Stimulated activated CD8-positive, alpha-beta memory T cell treated with anti-CD3 and anti-CD28 coated beads, Interleukin-15, amount 100 ng/mL, for 48 hours (primary cell): ENCODE measurements around the gene KASH5.

Experiments used
- DNase-seq, 2 donors: peaks; one replicate each; pipeline ENCODE4 v3.0.0-alpha.2; 2020; ENCODE audit warnings: low read depth in 2 of 2

The KASH5 gene, protein sequence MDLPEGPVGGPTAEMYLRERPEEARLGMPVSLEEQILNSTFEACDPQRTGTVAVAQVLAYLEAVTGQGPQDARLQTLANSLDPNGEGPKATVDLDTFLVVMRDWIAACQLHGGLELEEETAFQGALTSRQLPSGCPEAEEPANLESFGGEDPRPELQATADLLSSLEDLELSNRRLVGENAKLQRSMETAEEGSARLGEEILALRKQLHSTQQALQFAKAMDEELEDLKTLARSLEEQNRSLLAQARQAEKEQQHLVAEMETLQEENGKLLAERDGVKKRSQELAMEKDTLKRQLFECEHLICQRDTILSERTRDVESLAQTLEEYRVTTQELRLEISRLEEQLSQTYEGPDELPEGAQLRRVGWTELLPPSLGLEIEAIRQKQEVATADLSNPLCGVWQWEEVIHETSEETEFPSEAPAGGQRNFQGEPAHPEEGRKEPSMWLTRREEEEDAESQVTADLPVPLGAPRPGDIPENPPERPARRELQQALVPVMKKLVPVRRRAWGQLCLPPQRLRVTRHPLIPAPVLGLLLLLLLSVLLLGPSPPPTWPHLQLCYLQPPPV

DNA sequence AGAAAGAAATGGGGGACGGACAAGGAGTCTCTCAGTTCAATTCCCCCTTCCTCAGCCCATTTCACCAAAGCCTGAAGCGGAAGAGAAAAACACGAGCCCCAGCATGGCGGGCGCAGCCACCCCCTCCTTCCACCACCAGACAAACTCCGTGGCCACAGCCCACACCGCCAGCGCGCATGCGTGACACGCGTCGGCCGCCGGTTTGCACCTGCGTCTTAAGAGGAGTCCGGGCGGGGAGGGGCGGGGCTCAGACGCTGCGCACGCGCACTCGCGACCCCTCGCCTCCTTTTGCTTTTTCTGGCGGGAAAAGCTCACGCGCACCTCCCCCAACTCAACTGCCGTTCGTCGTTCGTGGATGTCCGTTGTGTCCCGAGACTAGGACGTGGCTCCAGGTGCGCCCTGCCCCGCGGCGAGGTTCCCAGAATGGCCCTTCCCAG lies at the start of gene KASH5:
TSS of gene KASH5 (plus strand) at position 314 of the 437 bp plus-strand sequence. CDS start 2,635 bp downstream, outside the sequence.
- peak; percentile 70 to 90 for DNase-seq

DNA sequence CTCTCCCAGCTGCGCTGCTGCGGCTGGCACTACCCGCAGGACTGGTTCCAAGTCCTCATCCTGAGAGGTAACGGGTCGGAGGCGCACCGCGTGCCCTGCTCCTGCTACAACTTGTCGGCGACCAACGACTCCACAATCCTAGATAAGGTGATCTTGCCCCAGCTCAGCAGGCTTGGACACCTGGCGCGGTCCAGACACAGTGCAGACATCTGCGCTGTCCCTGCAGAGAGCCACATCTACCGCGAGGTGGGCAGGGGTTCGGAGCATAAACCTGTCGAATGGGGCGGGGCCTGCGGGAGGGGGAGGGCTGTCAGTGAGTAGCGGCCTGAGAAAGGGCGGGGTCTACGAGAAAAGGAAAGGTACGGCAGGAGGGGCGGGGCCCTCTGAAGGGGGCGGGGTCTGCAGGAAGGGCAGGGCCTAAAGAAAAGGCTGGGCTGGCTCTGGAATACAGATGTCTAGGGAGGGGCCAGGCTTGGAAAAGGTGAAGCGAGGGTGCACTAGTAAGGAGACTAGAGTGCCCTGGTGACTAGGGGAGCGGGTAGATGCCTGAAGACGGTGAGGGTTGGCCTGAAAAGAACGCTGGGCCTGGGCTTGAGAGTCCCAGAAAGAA lies 49.3 kb upstream of the KASH5 start:
- no peak for DNase-seq

DNA sequence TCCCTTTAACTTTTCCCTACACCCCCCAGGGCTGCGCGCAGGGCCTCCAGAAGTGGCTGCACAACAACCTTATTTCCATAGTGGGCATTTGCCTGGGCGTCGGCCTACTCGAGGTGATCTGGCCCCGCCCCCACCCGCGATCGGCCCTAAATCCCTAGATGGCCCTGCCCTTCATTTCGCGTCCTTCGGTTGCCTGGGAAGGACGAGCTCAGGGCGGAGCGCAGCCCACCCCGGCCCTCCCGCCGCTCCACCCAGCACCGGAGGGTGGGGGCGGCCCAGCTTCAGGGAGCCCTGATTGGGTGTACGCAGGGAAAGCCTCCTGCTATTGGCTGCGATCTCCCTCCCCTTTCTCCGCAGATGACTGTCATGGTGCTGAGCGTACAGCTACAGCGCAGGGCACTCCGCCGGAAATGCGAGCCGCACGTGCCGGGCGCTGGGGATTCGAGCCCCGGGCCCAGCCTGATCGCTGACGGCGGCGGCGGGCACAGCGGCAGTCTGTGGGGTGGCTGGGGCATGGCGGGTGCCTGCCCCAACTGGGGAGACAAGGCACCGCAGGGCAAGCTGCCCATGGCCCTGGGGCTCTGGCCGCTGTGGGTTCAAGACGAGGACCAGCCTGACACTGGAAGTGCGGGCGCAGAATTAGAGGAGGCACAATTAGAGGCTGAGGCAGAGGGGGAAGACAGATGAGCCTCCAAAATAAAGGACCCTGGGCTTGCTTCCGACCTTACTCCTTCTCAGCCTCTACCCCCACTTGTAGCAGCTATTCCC lies 48.6 kb upstream of the KASH5 start:
- no peak for DNase-seq

DNA sequence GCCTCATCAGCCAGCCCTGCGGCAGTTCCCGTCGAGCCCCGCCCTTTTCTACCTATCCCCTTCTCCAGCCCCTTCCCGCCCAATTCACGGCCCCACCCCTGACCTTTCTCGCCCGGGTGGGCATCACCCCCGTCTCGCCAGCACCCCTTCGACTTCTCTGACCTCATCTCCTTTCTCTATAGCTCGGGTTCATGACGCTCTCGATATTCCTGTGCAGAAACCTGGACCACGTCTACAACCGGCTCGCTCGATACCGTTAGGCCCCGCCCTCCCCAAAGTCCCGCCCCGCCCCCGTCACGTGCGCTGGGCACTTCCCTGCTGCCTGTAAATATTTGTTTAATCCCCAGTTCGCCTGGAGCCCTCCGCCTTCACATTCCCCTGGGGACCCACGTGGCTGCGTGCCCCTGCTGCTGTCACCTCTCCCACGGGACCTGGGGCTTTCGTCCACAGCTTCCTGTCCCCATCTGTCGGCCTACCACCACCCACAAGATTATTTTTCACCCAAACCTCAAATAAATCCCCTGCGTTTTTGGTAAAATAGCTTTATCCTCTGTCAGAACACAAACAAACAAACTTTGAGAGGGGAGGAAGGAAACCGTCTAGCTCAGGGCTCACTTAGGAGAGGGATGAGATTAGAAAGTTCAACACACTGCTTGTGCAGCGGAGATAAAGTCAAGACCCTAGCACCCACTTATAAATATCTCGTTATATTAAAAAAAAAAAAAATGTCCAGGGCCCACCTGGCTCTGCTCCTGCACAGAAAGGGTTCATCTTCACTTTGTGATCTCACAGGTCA lies 47.8 kb upstream of the KASH5 start:
- no peak for DNase-seq

DNA sequence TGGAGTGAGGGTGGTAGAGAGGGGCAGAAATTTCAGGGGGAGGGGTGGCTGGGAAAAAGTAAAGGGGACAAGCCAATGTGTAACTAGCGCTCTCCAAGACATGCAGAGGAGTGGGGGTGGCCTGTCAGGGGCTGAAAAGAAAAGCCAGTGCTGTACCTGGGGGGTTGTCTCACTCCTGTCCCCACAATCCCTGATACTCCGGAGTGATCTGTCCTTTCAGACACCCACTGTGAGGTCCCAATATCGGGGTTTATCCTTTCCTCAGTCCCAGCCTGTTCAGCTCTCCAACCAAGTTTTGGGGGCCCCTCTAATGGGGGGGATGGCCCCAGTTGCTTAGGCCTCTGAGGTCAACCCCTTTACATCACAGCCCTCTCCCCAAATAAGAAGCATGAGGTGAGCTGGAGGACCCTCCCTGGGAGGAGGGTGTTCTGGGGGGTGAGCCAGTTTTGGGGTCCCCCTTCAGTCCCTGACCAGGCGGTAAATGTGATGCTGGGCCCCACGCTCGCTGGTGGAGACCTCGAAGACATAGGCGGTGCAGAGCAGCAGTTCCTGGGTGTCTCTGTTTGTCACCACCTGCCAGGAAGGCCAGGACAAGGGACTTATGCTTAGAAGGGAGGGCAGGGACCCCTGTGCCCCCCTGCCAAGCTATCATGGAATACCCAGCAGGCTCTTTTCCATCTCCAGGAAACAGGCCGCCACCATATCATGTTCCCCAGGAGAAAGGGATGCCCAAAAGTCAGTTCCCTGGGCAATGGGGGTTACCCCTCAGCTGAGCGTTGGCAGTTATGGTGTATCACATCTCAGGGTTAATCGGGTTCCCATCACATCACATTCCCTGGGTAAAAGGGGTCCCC lies 47.0 kb upstream of the KASH5 start:
- no peak for DNase-seq

DNA sequence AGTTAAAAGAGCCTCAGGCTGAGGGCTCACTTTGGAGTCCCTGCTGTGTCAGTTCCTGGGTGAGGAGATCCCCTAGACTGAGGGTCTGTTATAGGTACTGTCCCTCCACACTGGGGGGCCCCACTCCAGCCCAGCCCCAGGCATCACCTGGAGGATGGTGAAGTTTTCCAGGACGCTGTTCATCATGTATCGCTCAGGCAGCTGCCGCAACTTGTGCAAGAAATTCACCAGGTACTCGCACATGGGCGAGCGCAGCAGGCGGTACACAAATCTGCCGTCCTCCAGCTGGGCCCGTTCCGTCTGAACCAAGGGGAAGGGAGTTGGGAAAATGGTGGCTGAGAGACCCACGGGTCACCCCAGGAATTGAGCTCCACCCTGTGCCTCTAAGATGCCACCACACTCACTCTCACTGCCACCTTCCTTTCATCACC lies 45.7 kb upstream of the KASH5 start:
- DNase-seq: no peak

DNA sequence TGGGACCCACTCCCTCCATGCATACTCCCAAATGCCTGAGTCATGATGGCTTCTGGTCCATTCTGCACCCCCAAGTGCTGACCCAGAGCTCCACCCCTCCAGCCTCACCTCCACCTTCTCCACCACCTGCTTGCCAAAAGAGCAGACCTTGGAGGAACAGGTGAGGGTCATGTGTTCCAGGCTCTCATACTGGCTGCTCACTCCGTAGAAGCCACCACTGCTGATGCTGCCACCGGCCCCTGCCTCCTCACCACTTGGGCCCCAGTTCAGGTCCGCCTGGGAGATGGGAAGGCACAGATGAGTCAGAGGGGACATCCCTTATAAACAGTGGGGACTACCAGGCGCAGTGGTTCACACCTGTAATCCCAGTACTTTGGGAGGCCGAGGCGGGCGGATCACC lies 44.9 kb upstream of the KASH5 start:
- DNase-seq: no peak

DNA sequence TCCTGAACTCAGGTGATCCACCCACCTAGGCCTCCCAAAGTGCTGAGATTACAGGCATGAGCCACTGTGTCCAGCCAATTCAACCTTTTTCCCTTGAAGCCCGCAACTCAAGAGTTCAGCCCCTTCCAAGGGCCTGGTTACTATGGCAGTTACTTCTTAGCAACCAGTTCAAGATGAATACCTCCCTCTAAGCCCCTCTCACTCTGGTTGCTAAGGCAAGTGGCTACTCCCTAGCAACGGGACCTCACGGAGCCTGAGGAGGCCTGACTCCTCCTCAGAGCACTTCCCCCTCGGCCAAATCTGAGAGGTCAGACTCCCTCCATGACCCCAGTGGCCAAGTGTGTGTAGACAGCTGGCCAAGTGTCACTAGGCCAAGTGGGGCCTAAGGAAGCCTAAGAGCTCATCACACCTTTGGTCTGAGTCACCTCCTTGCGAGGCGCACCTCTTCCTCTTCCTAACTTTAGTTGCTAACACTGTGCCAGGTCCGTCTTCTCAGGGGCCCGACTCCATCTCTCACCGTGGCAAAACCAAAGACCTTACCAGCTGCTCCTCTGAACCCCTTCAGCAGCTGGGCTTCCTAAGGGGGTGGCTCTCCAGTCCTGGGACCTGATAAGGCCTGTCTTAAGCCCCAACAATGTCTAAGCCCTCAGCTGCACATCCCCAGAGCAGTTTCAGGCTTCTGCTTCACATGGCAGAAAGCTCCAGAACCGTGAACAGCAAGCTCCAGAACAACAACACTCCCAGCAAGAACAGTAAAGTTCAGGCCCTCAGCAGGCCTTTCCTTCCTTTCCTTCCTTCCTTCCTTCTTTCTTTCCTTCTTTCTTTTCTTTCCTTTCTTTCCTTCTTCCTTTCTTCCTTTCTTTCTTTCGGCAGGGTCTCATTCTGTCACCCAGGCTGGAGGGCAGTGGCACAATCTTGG lies 43.3 kb upstream of the KASH5 start:
- no peak for DNase-seq

DNA sequence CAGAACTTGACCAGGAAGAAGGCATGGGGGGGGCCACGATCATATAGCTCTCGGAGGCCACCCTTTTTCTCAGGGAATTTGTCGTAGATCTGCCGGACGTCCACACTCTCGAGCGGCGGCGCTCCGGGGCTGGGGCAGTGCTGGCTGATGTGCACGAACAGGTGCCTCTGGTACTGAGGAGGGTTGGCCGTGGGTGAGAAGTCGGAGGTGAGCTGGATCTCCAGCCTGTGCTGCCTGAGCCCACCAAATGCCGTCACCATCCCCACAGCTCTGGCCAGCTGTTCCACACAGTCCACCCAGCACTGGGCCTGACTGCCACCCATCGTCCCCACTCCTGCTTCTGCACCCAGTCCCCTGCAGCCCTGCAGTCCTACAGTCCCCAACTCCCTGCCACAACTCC lies 40.9 kb upstream of the KASH5 start:
- DNase-seq: no peak

DNA sequence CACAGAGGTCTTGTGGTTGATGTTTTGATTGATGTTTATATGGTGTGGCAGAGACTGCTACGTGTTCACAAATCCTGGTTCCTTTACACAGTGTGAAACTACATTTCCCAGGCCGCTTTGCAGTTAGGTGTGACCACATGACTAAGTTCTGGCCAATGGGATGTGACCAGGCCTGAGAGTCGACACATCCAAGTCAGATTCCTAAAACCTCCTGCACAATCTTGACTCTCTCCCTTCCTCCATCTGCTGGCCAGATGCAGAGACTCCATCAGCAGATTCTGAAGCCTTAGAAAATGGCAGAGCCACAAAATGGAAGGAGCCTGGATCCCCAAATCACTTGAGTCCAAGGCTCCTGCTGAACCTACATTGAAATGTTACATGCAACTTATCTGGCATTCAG lies 40.2 kb upstream of the KASH5 start:
- DNase-seq: no peak

DNA sequence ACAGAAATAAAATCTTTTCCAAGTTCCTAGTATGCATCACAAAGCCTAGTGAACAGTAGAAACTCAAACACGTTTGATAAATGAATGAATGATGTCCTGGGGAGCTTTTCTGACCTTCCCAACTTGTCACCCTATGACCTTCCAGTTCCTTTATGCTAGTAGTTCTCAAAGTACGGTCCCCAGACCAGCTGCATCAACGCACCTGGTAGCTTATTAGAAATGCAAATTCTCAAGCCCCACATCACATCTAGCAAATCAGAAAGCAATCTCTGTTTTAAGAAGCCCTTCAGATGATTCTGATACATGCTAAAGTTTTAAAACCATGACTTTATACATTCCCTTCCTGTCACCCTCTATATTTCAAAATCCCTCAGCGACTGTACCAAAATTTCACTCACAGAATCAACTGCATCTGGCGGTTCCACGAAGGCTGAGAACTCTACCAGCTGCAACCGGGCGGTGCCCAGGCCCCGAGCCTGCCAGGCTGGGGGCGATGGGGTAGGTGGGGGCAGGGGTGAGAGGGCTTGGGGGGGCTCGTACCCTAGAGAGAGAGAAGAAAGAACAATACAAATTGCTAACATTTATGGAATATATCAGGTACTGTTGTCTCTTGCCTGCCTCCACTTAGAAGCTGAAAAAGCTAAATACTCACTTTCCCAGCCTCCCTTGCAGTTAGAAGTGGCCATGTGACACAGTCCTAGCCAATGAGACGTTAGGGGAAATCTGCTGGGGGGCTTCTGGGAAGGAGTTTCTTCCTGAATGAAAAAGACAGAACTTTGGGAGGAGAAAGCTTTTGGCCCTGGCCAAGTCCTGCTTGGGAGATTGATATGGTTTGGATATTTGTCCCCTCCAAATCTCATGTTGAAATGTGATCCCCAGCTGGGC lies 39.5 kb upstream of the KASH5 start:
- DNase-seq: no peak

DNA sequence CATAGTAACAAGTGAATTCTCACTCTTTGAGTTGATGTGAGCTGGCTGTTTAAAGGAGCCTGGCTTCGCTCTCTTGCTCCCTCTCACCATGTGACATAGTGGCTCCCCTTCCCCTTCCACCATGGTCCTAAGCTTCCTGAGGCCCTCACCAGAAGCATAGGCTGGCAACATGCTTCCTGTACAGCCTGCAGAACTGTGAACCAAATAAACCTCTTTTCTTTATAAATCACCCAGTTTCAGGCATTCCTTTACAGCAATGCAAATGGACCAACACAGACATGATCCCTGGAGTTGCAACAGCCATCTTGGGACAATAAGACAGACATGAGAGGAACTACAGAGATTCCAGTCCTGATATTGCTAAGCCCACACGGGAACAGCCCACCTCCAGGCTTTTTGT lies 38.5 kb upstream of the KASH5 start:
- DNase-seq: no peak

DNA sequence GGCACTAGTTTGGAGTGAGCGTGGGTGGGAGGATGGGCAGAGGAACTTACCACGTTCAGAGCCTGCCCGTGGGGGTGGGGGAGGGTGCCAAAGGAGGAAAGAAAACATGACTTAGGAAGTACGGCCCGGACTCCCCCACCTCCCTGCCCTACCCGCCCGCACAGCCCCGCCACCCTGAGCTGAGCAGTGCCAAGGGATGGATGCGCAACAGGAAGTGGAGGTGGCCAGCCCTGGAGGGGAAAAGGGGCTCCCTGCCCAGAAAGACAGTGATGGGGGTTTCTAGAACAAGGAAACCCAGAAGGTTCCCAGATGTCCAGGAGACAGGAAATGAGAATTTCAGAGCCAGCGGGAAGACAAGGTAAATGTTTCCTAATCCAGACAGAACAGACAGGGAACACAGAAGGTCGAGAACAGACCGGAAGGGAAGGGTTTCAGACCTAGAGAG lies 32.1 kb upstream of the KASH5 start:
- no peak for DNase-seq

DNA sequence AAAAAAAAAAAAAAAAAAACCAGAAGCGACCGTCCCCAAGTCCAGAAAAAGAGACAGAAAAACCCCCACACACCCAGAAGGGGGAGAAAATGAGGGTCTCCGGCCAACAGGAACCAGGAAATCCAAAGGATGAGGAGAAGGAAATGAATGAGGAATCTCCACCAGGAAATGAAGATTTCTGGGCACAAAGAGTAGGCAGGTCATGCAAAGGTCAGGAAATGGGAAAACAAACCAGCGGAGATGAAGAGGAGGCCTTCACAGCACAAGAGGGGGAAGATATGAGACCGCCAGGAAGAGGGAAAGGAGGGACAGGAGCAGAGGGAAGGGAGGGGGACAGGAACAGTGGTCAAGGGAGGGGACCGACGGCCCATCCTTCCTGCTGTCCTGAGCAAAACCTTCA lies 31.7 kb upstream of the KASH5 start:
- DNase-seq: no peak

DNA sequence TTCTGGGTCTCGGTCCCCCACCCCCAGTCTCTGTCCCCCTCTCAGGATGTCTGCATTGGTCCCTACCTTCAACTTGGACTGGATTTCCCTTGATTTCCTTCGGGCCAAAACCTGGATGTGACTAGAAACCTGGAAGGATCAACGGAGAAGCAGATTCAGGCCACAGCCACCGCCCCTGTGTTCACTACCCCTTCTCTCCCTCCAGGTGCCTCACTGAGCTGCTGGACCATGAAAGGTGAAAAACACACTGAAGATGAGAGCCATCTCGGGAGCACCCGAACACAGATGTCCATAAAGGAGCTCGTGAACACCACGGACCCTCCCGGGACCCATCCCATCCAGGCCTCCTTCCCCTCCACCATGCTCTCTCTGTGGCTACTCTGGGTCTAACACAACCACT lies 30.9 kb upstream of the KASH5 start:
- DNase-seq: no peak

DNA sequence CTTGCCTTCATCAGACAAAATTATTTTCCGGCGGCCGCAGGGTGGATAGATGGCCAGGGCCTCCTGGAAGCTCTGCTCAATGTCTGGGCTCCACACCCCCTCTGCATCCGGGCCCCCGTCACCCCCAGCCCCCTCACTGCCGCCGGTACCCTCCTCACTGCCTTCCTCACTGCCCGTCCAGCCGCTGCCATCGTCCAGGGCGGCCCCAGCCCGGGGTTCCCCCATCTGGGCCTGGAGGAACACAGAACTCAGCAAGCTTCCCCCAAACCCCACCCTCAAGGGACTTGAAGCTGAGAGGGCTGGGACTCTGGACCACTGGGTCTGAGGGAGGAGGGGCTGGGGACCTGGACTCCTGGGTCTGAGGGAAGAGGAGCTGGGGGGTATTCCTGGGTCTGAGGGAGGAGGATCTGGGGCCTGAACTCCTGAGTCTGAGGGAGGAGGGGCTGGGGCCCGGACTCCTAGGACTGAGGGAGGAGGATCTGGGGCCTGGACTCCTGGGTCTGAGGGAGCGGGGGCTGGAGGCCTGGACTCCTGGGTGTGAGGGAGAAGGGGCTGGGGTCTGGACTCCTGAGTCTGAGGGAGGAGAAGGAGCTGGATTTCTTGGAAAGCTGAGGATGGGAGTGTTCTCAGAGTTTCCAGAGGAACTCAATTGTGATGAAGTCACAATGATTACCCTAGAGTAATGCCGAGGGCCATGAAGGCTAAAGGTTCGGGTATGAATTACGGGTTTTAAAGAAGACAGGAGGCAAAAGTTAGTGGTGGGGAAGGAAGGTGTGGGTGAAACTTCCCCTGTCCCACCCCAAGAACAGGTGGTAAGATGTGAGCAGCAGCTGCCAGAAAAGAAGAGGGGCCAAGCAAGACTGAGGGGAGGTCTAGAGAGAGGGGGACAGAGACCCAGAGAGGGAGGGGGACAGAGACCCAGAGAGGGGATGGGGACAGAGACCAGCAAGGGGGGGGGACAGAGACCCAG lies 27.9 kb upstream of the KASH5 start:
- no peak for DNase-seq

DNA sequence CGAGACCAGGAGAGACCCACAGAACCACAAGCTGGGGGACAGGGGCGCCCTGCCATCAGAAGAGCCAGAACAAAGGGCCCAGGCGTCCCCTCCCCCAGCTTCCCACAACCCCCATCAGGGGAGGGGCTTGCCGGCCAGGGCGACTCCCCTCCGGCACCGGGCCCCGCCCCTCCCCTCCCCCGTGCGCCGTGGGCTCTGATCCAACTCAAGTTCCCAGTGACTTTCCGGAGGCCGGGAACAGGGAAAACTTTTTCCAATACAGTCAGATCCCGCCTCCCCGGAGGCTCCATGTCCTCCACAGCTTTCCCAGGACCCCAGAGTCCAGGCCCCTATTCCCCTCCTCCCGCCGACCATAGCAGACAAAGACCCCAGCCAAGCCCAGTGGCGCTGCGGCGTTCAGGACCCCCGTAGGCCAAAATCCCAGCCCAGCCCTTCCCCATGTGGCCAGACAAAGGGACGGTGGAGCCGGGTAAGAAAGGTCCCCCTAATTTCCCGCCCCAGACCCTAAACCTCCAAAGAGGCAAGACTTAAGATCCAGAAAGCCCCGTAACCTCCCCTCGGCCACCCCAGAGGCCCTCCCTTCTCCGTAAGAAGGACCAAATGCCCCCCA lies 26.5 kb upstream of the KASH5 start:
- no peak for DNase-seq
